KG1 (cell line): ENCODE data around the gene RAB25.
"Not testable (repeated sequence)": the region's sequence is repeated elsewhere in the genome, so short reads cannot be mapped to it uniquely, and the experiment has no call there.

ENCODE experiments used
- DNase-seq: peaks from one replicate; lab custom pipeline; 2025; lab: John Stamatoyannopoulos, UW

The RAB25 gene

DNA sequence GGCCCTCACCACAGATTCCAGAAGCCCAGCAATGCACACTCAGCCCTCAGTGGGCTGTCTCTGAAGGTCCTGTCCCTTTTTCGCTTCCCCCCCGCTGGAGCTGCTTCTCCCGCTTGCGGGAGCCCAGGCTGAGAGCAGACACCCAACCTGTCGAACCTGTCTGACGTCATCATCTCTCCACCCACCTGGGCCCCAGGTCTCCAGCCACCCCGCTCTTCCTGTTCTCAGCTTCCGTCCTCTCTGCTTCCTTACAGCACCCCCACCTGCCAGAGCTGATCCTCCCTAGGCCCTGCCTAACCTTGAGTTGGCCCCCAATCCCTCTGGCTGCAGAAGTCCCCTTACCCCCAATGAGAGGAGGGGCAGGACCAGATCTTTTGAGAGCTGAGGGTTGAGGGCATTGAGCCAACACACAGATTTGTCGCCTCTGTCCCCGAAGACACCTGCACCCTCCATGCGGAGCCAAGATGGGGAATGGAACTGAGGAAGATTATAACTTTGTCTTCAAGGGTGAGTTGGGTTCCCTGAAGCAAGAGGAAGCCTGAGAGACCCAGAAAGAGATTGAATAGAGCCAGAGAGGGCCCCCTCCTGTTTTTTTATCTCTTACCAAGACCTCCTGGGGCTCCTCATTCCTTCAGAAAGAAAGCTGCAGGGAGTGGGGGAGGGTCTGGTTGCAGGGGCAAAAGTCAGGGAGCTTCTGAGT is at the start of gene RAB25:
TSS of gene RAB25 (plus strand) at position 224 of the 700 bp plus-strand sequence. CDS start at position 465, 241 bp downstream.
- no peak for DNase-seq

DNA sequence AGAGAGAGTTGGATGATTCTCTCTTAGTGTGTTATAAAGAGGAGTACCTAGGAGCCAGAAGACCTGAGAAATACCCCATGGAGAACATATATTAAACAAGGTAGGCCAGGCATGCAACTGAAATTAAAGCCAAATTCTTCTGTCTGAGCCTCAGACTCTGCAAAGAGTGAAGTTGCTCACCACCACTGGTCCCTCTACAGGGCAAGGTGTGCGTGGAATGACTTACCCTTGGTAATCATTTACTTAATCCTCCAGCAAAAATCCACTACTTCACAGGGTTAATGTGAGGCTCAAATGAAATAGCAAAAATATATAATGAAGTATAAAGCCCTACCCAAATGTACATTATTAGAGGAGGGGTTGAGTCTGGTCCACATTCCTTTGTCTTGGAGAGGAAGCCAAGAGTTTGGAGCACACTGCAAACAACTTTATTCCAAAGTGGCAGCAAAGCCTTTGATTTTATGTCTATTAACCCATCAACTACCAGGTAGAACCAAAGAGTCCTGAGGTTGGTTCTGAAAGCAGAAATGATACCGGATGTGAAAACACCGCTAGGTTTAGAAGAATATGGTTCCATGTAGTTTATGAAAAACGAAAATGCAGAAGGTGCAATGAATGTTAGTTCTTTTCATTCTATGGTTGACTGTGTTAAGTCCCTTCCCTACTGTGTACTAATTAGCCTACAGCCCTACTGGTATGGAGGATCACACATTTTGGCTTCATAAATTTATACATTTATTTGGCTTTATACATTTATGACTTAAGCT is 48.7 kb upstream of the RAB25 start:
- no peak for DNase-seq

DNA sequence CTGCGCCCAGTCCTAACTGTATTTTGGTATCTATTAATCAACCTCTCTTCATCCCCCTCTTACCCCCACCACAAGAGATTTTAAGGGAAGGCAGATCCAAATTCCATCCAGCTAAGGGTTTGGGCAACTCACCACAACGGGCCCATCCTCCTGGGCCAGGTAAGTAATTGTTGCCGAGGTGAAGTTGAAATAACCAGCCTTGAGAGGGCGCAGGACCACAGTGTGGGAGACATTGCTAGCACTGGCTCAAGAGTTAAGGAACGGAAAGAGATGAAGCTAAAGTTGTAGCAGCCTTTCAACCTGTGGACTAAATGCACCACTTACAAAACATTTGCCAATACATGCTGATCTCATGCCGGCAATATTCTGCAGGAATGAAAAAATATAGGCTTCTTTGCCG is 46.1 kb upstream of the RAB25 start:
- DNase-seq: no peak

DNA sequence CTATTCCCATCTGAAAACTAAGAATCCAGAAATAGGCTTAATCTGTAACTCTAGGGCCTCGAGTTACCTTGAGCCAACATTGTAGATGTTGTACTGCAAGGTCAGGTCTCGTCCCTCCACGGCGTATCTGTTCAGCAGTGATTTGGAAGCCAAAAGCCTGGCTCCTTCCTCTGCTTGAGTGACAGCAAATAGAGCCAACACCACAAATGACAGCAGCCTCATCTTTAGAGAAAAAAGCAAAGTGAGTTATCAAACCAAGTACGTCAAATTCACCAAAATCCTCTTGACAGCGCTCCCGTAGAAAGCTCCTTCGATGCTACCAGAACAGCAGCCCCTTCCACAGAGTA is 41.0 kb upstream of the RAB25 start:
- DNase-seq: no peak

DNA sequence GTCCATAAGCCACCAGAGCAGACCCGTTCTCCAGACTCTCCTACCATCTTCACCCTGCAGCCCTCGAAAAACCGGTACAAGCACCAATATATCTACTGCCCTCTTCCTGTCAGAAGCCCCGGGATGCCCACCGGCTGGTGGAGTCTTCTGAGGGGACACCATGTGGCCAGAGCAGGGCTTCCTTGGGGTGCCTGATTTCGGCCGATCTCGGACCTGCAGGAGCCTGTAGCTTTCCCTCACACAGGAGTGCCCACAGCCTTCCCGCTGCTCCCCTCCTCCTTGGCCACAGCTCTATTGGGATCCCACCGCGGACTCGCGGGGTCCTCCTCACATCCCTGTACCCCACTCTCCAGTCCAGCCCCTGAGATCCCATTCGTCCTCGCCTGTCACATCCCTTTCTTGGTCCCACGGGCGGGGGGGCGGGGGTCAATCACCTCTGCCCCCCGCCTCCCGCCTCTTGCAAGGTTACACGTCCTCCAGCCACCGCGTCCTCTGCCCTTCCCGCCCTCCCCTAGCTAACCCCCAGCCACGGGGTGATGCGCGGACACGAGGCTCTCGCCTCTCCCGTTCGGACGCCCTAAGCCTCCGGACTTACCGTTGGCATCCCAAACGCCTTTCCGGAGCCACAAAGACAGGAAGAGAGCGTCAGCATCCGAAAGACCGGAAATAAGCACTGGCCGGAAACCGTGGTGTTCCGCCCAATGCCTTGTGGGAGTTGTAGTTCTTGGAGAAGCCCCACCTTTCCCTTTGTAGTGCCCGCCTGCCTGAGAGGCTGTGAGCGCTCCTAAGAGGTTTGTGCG is 40.5 kb upstream of the RAB25 start, which contains the start of gene SSR2:
TSS of gene SSR2 (minus strand) at position 659 of the 800 bp plus-strand sequence. CDS start 784 bp downstream, outside the sequence.
- peak; percentile 90 for DNase-seq

DNA sequence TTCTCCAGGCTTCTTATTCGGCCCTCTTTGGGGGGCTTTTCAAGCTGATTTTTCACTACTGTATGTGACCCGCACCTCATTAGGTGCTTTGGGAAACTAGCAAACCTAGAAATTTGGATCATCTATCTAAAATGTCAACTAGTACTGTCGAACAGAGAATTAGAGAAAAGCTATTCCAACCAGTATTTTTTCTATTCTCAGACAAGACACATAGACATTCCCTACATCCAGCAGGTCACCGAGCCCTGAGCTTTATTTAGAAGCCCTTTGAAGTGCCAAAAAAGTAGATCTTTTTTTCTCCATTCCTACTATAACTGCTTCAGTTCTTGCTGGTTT is 39.9 kb upstream of the RAB25 start:
- no peak for DNase-seq

DNA sequence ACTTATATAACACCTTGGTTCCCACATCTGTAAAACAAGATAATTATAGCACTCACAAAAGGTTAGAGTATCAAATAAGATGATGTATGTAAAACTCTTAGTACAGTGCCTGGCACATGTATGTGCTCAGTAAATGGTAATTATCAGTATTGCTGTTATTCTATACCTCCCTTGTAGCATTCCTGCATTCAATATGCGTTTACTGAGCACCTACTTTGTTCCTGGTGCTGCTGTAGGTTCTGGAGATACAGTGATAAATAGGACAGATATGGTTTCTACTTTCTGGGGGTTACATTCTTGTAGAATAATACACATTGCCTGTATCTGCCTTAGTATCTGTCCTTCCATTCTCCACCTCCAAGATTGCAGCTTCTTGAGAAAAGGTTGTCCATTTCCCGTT is 39.0 kb upstream of the RAB25 start:
- DNase-seq: no peak

DNA sequence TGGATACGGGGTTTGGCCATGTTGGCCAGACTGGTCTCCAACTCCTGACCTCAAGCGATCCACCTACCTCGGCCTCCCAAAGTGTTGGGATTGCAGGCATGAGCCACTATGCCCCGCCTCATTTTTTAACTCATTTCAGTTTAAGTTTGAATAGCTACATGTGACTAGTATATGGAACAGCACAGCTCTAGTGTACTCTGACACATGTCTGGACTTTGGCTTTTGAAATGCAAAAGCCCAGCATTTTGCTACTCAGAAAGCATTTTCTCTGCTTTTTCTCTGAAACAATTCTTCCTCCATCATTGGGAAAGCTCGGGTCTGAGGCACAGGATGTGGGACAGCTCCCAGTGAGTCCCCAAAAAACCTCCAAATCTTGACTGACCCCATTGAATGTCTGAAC is 36.2 kb upstream of the RAB25 start:
- DNase-seq: no peak

DNA sequence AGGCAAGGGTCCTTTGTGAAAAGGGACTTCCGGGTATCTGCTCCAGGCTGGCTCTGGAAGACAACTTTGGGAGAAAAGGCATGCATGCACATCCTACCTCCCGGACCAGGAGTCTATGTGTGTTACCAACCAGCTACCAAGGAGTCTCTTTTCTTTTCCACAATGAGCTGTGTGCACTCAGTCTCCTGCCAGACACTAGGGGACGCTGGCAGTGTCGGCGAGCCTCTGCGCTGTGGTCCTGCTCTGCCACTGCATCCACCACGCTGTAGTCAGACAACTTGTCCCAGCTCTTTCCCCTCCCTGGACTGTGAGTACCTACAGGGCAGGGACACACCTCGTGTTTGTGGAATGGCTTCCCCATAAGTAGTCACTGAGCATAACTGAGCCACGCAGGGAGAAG is 35.1 kb upstream of the RAB25 start:
- no peak for DNase-seq

DNA sequence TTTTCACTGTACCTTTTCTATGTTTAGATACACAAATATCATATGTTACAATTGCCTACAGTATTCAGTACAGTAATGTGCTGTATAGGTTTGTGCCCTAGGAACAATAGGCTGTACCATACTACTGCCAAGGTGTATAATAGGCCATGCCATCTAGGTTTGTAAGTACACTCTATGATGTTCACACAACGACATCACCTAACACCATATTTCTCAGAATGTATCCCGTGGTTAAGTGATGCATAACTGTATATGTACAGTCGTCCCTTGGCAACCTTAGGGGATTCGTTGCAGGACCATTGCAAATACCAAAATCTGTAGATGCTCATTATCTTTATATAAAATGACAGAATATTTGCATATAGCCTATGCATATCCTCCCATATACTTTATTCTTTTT is 34.4 kb upstream of the RAB25 start:
- DNase-seq: no peak

DNA sequence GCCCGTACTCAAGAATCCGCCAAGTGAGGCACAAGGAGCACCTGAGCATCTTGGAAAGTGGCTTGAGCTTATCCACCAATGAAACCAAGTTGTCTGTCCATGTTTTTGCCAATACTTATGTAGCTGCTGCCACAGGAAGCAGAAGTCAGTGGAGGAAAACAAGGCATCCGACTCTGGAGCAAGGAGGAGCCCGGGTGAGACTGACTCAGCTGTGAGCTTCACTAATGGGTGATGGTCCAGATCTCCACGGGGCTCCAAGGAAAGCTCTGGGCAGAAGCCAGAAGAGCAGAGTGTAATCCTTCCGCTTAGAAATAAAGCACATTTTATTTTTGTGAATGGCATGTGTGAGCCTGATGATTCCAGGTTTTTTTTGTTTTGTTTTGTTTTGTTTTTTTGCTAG is 27.9 kb upstream of the RAB25 start:
- no peak for DNase-seq

DNA sequence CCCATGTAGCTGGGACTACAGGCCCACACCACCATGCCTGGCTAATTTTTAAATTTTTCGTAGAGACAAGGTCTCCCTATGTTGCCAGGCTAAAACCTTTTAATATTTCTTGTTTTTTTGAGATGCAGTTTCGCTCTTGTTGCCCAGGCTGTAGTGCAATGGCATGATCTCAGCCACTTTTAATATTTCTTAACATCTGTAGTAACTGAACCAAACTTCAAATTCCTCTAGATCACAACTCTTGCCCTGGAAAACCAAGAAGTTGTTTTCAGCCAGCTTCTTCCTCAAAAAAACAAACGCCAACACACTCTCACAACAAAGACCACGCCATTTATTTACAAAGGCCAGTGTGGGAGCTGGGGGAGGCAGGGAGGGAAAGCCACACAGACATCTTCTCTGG is 26.0 kb upstream of the RAB25 start:
- DNase-seq: not testable (repeated sequence)

DNA sequence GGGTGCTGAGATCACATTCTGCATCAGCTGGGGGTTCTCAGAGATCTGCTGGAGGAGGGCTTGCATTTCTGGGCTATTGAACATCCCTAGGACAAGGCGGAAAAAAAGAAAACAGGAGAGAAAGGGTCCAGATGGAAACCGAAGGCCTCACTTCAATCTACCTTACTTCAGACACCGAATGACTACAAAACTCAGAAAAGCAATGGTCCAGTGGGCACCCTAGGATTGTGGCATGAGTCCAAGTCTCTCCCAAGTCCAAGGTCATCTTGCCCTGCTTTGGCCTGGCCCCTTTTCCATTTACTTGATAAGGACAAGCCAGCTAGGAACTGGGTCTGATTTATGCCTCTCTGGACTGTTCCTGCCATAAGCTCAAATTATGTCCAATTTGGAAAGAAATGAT is 18.1 kb upstream of the RAB25 start:
- DNase-seq: no peak

DNA sequence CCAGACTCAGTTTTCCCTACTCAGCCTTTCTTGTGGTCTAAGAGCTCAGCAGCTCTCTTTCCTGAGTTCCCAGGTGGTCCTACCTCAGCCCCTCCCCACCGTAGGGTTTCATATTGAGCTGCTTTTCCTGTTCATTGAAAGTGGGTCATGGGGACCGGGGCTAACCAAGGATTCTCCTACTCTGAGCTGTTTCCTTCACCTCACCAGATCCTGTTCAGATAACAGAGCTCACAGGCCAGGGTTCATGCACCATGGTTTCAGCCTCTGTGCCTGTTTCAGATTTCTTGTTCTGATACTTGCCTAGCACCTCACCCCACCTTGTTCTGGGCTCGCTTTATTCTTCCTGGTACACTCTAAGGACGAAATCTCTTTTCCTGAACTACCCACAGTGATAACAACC is 15.9 kb upstream of the RAB25 start:
- no peak for DNase-seq

DNA sequence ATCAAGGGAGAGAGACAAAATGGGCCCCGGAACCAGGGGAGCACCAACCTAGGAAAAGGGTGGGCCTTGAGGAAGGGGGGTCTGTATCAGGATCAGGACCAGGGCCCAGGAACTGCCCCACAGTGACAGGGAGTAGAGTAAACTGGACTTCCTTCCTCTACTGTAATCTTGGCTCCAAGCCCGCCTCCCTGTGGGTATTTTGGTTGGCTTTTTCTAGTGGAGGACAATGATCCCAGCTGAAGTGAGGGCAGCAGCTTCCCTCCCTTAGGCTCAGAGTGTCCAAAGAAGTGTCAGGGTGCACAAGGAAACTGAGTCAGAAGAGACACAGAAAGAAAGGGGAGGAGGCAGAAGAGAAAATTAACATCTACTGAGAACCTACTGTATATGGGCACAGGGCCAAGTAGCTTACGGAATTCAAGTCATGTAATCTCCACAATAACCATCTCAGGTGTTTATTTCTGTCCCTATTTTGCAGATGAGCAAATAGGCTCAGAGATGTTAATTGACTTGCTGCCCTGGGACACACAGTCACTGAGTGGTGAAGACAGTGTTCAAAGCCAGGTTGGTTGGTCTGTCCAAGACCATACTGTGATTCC is 12.2 kb upstream of the RAB25 start:
- DNase-seq: no peak

DNA sequence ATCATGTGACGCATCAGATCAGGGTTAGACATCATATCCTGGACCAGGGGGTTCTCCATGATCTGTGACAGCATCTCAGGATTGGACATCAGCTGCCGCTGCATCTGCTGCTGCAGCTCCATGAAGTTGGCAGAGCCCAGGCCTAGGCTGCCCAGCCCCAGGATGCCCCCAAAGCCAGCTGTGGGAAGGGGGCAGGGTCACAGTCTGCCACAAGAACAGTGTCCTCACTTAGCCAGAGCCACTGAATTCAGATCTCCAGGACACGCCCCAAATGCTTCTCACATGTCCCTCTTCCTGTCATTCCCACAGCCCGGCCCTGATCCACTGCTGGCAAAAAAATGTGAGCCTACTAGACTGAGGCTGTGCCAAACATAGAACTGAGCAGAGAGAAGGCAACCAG is 10.6 kb upstream of the RAB25 start:
- no peak for DNase-seq

DNA sequence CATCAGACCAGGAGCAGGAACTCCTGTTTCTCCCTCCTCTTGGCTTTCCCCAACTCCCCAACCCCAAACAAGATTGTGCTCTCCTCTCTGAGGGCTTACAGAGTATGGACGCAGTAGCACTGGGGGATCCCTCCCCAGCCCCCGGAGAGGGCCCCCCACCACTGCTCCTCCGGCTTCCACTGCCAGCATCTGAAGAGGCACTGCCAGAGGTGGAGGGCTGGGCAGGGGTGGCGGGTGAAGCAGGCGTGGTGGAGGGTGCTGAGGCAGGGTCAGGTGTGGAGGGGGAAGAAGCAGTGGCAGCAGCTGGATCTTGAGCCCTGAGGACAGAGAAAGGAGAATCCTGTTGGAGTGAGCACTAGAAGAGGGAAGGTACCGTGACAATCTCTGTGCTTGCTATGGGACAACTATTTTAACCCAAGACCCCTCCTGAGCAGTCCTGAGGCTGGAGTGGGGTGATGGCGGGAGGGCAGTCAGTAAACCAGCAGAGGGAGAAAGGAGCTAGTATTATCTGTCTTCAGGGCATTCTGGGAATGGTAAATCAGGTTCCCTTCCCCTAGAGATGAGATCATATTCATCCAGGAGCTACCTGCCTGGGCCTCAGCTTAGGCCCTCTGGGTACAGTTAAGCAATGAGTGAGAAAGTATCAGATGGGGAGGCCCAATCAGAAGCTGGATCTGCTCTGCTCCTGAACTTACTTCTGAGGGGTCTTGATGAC is 9.8 kb upstream of the RAB25 start:
- no peak for DNase-seq

DNA sequence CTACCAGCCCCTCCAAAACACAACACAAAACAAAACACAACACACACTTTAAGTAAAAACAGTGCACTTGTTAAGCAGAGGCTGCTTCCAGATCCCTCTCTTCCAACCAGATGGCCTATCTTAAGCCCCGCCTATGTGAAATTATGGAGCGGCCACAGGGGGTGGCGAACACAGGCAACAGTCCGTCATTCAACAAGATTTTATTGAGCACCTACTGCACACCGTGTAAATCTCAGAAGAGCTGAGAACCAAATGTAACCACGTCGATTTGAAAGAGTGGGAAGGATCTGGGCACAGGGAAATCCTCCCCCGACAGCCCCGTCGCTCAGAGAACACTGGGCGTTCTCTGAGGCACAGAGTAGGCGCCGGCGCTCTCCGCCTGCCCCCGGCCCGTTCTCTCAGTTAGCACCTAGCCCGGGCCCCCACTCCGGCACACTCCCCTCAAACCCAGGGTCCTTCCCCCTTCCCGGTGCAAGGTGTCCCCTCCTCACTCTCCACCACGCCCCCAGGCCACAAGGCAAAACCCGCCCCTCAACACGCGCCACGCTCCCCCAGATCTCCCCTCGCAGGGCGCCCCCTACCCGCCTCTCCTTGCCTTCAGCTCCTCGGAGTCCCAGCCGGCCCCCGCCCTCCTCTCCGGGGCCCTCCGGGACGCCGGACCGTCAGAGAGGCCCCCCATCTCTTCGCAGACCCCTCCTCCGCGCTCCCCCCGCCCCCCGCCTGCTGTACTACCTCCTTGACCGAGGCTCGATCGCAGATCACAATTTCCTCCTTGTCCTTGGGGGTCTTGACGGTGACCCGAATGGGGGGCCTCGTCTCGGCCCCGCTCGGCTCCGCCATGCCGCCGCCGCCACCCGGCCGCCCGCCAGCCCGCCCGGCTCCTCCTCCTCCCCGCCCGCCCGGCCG is 7.8 kb upstream of the RAB25 start:
- peak; percentile 73 for DNase-seq

DNA sequence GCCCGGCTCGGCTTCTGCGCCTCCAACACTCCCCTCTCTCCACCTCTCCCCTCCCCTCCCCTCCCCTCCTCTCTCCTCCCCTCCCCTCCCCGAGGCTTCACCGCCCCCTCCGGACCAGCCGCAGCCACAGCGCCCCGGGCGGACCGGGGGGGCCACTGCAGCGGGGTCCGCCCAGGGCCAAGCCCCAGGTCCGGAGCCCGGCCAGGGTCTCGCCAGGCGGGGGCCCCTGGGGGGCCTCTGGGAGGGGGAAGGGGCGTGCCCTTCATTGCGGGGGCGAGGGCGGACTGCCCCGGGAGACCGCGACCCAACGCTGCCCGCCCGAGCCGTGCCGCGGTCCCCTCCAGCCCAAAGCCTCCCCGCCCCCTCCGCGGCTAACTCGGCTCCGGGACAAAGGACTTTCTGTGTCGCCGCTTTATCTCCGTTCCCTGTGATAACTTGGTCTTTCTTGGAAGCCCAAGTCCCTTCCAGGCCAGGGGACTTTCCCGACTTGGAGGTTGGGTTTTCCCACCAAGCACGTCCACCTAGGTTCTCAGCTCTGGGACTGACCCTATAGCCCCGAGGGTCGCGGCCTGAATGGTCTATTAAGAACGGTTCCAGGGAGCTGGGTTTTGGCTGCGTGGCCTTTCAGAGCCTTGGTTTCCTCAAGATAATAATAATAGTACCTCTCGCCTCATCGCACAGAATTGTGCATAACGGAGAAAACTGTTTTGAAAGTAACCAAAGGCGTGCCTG is 7.0 kb upstream of the RAB25 start, which contains the start of gene UBQLN4:
TSS of gene UBQLN4 (minus strand) at position 31 of the 732 bp plus-strand sequence. CDS start 97 bp downstream, outside the sequence.
- peak; percentile 83 for DNase-seq
